Stimulated activated CD8-positive, alpha-beta memory T cell treated with anti-CD3 and anti-CD28 coated beads, Interleukin-4, amount 100 ng/mL, for 1 hour (primary cell): ENCODE data around the gene SHE.
"Not testable (repeated sequence)": the region's sequence is repeated elsewhere in the genome, so short reads cannot be mapped to it uniquely, and the experiment has no call there.

Source experiments
- DNase-seq, 2 donors: peaks; one replicate each; pipeline ENCODE4 v3.0.0-alpha.2; 2020; ENCODE audit warnings: low read depth in 2 of 2, low spot score in 1 of 2

The SHE gene

DNA sequence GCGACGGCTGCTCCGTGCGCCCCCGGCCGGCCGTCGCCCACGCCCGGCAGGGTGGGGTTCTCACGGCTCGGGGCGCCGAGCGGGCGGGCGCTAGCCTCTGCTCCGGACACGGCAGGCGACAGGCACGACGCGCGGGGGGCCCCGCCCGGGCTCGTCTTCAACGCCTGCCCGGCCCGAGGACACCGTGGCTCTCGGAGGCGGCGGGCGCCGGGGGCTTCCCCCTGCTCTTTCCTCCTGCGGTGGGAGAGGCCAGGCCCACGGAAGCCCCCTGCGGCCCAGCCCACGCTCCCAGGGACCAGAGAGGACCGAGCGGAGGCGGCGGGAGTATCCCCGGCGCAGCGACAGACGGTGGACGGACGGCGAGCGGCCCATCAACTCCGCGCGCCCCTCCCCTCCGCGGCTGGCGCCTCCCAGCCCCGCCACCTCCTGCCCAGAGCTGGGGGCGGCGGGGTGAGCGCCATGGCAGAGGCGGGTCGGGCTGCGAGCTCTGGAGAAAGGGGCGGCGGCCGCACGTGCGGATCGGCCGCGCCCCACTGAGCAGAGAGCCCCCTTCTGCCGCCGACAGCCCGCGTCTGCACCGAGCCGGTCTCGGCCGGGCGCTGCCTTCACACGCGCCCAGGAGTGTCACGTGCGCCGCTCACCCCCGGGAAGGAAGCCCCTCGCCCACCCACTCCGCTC is at the start of gene SHE, which contains the start of gene TDRD10:
TSS of gene SHE (minus strand) at position 347 of the 678 bp plus-strand sequence. CDS start 386 bp downstream, outside the sequence.
TSS of gene TDRD10 (plus strand) at position 154 of the 678 bp plus-strand sequence. CDS start 4,685 bp downstream, outside the sequence.
- no peak for DNase-seq

DNA sequence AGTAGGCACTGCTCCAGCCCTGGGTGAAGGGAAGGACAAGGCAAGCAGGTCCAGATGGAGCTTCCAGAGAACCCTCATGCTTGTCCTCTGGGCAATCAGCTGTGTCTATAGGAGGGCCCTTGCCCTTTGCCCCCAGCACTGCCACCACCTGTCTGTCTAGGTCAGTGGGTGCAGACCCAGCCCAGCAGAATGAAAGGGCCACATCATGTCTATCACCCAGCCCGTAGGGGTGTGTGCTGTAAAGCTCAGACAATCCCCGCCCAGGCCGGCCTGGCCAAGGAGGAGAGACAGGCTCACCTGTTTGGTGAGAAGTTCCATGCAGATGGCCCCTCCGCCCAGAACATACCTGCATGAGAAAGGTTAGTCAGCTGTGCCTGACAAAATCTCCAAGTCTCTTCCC is 49.3 kb upstream of the SHE start:
- no peak for DNase-seq

DNA sequence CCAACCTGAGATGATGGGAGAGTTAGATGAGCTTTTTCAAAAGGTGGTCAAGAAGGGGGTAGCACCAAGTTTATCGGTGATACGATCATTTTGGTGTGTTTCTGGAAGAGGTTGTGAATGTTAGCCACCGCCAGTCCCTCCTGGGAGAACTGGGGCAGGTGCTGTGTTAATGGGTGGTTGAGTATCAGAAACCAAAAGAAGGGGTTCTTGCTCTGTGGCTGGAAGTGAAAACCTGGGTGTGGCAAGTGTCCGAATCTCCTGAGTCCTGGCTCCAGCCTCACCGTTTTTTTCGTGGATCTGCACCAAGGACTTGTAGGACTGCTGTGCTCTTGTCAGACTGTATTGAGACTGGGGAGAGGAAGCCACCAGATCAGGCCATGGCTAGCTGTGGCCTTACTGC is 48.4 kb upstream of the SHE start:
- no peak for DNase-seq

DNA sequence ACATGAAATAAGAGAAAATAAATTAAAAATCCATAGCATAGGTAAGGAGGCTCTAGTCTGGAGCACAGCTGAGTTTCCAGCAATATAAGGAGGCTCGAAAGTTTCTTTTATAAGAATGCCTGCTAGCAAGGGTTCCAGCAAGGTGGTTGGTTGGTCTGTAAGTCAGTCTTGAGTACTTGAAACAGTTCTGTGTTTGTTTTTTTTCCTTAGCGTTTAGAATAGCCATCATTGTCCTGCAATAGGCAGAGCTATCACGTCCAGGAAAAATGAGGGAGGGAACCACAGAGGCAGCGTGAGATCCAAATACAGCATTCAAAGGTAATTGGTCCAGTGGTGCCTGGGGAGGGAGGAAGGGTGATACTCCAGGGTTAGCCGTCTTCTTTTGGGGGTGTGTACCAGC is 47.9 kb upstream of the SHE start:
- DNase-seq = no peak

DNA sequence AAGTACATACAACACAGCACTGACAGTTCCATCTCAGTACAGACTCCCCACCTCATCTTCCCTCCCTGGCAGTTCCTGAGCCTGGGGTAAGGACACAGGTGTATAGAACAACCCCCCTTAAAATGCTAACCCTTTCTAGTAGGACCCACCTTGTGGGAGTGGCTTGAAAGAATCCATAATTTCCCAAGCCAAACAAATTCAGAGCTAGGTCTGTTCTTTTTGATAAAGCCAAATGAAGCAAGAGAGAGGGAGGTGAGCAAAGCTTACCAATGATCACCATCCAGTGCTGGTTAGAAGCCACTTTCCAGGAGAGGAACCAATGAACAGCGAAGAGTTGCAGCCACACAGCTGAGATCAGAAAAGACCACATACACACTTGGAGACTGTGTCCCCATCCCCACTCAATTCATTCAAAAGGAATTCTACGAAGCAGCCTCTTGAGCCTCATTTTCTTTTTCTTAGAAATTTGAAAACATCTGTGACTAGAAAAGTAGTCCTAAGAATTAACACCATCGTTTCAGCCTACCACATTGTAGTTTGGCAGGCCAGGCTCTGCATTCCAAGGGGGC is 47.1 kb upstream of the SHE start:
- no peak for DNase-seq

DNA sequence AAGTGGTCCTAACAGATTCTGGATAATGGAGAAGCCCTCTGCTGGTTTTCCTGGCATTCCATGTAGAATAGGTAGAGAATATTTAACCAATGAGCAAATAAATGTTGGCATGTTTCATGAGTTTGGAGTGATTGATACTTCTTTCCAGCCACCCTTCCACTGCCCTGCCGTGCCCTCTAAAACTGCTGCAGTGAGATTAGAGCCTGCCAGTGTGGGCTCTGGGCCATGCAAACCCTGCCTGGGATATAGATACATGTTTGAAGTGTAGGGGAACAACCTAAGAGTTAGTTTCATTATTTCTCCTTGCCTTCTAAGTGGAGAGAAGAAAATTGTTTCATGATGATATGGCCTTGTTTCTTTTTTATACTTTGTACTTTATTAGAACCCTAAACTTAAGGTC is 45.8 kb upstream of the SHE start:
- DNase-seq = no peak

DNA sequence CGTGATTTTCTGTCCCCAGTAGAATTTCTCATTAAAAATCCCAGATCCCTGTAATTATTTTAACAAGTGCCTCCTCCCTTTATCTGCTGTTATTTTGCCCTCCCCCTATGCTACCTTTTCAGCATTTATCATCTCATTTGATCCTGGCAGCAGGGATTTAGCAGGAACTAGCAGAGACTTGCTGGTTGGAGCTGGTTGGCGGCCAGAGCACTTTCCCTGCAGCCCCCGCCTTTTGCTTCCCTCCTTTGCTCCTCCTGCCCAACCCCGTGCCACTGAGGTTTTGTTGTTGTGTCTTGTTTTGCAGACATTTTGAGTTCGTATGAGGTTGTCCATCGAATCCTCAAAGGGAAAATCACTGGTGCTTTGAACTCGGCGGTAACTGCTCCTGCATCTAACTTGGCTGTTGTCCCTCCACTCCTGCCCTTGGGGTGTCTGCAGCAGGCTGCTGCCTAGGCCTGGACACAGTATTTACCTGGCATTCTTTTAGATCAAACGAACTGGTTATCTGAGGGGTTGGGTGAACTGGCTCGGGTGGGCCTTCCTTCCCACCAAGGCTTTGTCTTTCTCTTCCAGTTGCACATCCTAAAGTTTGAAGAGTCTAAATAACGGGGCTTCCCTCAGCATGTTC is 45.0 kb upstream of the SHE start:
- DNase-seq = no peak

DNA sequence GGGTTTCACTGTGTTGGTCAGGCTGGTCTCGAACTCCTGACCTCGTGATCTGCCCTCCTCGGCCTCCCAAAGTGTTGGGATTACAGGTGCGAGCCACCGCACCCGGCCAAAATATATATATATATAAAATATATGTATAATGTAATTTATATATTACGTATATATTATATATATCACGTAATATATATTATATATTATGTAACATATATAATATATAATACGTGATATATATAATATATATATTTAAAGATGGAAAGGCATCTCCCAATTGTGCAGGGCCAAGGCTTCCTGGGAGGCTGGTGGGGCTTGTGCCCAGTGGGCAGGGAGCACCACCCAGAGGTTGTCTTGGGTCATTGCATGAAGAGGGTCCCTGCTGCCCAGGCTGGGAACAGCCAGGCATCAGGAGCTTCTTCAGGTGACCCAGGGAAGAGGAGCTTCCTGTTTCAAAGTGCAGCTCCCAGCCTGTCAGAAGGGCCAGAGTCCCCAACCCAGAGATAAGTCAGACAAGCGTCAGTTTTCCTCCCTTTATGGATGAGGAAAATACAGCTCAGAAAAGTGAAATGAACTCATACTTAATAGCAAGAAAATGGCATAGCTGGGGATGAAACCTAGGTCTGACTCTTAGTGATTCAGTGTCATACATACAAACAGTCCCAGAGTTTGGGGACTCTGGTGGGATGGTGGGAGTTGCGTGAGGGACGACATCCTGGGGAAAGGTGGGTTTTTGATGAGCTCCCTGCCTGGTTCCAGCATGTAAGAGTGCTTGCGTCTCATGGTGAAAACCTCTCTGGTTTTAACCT is 44.3 kb upstream of the SHE start:
- no peak for DNase-seq

DNA sequence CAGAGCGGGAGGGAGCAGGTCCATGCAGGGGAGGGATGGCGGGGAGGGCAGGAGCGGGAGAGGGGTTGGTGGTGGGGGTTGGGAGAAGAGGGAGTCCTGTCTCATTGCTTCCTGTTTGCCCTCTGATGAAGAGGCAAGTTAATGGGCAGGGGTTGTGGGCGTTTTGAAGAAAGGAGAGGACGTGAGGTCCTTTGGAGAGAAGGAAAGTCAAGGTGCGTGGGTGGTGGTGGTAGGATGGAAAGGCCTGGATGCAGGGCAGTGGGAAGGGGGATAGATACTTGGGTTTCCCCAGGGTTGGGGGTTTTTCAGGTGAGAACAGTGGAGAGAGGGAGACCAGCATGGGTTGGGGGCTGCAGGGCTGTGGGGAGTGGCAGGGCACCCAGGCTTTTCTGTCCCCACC is 39.0 kb upstream of the SHE start:
- DNase-seq = no peak

DNA sequence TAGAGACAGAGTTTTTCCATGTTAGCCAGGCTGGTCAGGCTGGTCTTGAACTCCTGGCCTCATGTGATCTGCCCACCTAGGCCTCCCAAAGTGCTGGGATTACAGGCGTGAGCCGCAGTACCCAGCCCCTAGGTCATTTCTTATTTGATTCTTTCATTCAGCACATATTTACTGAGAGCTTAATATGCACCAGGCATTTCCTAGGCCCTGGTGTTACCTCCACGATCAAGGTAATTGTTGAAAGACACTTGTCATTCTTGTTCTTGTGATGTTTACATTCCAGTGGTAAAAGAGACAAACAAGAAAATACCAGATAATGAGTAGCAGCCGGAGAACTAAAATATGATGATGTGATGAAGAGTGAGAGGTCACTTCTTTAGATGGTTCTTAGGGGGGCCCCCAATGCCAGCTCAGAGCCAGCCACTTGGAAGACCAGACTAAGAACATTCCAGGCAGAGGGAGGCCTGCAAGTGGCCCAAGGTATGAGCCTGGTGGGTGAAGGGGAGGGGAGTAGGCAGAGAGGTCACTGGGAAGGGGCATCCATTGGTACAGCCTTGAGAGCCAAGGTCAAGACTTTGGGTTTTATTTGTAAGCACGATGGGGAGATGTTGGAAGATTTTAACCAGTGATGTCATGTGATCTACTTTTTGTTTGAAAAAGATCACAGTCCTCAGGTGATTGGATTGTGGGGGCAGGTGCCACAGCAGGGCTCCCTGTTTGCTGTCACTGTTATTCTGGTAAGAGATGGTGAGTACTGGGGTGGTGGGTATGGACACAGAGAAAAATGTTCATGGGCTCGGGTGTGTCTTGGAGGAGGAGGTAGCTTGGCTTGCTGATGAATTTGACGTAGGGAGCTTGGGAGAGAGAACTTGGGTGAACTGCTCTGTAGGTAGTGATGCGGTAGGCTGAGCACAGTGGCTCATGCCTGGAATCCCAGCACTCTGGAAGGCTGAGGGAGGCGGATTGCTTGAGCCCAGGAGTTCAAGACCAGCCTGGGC is 37.6 kb upstream of the SHE start:
- DNase-seq = no peak

DNA sequence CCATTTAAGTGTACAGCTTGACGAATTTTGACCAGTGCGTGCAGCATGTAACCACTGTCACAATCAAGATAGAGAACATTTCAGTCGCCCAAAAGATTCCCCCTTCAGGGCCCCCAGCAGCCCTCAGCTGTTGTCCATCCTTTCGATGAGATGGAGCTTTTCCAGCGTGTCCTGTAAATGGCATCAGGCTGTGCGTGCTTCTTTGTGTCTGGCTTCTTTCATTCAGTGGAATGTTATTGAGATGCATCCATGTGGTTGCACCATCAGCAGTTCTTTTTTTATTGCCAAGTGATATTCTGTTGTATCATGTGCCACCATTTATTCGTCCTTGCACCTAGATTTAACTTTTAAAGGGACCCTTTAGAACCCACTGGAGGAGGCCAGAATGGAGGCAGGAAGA is 34.4 kb upstream of the SHE start:
- DNase-seq = no peak

DNA sequence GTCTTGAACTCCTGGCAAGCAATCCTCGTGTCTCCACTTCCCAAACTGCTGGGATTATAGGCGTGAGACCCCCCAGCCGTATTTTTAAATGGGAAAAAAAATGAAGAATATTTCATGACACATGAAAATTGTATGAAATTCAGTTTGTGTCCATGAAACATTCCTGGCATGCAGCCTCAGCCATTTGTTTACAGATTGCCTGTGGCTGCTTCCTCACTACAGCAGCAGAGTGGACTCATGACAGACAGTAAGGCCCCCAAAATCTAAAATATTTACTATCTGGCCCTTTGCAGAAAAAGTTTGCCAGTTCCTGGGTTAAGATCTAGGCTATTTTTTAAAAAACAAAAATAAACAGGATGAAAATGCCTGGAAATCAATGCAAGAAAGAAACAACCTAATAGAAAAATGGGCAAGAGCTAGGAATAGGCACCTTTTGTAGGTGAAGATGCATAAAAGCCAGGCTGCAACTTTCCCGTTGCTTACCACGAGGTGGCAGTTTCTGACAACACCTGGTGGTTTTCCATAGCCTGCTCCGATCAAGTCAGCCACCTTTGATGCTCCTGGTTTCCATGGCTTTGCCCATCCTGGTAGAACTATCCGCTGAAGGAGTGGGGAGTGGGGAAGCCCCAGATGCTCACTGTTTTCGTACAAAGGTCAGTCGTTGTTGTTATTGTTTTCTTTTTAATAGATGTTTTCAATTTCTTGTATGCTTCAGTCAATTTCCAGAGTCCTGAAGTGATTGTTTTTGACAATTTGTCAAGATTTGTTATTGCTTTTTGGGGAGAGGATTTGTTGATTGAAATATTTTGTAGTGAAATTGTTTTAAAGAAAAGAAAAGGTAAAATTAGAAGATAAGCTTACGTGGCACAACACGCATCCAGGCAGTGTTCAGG is 32.0 kb upstream of the SHE start:
- no peak for DNase-seq

DNA sequence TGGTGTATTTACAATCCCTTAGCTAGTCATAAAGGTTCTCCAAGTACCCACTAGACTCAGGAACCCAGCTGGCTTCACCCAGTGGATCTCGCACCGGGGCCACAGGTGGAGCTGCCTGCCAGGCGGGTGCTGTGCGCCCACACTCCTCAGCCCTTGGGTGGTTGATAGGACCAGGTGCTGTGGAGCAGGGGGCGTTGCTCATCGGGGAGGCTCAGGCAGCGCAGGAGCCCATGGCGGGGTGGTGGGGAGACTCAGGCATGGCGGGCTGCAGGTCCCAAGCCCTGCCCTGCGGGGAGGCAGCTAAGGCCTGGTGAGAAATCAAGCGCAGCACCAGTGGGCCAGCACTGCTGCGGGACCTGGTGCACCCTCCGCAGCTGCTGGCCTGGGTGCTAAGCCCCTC is 29.7 kb upstream of the SHE start:
- DNase-seq = not testable (repeated sequence)

DNA sequence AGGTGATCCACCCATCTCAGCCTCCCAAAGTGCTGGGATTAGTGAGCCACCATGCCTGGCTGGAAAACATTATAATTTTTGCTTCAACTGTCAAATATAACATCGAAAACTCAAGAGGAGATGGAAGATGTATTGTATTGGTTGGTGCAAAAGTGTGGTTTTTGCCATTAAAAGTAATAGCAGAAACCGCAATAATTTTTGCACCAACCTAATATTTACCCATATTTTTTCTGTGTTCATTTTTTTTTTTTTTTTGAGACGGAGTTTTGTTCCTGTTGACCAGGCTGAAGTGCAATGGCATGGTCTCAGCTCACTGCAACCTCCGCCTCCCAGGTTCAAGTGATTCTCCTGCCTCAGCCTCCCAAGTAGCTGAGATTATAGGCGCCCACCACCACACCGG is 27.1 kb upstream of the SHE start:
- DNase-seq = no peak

DNA sequence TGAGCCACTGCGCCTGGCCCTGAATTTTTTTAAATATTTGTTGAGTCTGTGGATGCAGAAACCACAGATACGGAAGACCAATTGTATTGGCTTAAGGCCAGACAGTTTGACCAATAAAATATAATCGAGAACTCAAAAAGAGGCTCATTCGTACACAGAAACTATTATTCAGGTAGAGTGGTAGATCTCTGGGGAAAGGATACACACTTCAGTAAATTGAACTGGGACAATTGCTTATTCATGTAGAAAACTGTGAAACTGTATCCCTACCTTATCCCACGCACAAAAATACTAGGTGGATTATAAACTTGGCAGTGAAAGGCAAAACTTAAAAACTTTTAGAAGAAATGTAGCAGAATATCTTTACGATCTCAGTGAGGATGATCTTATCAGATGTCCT is 25.0 kb upstream of the SHE start:
- DNase-seq = no peak

DNA sequence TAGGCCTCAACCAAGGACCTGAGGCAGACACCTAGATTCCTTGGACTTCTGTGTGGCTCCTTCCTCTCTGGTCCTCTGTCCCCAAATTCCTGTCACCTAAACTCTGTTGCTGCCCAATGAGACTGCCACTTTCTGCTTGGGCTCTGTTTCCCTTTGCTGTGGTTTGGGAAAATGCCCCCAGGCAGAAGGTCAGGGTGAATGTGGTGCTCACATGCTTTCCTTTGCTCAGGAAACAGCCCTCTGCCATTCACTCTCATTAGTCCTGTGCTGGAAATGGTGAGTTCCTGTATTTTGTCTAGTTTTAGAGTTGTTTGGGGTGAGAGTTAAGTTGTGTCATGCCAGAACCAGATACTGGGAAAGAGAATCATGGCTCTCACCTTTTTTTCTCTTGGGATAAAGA is 22.7 kb upstream of the SHE start:
- DNase-seq = no peak

DNA sequence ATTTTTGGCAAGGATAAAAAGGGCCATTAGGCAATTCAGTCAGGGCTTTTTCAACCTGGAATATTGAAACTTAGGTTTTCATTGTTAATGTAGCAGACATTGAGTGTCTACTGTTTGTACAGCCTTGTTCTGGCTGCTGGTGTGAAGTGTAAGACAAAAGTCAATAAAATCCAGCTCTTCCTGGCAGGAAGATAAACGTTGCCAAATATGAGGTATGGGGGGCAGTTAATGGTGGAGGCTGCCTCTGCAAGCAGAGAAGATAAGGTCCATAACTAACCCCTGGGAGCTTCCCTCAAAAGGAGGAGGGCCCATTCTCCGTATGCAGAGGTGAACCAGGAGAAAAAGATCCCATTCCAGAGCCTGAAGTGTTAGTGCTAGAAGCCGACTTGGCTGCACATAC is 19.5 kb upstream of the SHE start:
- DNase-seq = no peak

DNA sequence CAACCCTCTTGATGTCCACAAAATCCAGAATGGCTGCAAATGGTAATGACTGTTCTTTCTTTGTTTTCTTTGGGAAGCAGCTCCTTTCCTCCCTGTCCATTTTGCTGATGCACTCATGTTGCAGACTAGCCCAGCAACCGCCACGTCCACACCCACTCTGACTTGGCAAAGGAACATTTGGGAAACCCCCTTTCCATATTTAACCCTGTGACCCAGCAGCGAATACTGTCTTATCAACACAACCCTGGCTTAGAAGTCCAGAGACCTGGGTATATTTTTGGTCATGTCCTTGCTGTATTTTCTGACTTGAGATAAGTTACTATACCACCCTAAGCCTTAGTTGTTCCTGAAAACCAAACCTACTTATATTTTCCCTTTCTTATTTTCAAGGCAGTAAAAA is 18.1 kb upstream of the SHE start:
- no peak for DNase-seq

DNA sequence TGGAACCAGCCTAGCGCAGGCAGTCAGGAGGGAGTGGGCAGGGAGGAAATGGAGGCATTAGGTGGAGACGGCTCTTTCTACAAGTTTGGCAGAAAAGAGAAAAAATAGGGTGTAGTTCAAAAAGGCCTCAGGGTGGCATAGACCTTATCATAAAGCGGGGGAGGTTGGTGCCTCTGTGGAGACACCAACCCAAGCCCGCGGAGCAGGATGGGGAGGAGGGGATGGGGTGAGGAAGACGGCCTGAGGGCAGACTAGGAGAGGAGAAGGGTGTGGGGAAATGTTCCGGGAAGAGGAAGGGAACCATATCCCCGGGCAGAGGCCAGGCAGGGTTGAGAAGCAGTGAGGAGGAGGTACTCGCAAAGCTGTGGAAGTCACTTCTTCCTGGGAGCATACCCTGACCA is 17.4 kb upstream of the SHE start:
- no peak for DNase-seq

DNA sequence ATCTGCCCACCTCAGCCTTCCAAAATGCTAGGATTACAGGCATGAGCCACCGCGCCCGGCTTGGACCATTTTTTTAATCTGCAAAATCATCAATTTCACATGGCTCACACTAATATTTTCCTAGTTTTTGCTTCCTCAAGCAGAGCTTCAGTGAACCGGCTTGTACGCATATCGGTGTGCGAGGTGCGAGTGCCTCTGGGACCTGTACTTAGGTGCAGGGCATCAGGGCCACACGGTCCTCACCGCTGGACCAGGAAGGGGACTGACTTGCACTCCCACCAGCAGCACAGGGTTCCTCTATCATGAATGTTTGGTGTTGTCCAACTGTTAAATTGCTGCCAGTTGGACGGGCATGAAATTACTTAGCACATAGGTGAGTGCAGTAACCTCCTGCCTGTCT is 15.4 kb upstream of the SHE start:
- no peak for DNase-seq
